ENCODE measurements around the gene ARMC9.

Gene ARMC9

DNA sequence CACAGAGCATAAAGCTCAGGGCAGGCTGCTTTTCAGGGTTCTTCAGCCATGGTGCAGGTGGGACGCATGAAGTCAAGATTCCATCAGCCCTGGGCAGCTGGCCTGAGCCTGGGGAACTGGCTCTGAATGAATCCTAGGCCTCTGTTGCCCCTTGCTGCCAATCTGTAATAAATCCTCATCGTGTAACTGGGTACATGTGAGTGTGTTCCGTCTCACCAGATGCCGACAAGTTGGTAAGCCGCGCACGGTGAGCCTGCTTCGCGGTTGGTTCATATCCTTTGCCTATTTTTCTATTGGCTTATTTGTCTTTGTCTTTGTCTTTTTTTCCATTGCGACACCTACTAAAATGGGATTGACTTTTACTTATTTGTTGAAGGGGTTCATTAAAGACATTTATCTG lies 224.7 kb downstream of the ARMC9 start:
- DNase-seq (ENCODE audit: low spot score): no peak
- Histone ChIP-seq H3K27ac (no peak overlapping the region), H3K4me3 (no peak overlapping the region)
- TF ChIP-seq, protein P1, sequence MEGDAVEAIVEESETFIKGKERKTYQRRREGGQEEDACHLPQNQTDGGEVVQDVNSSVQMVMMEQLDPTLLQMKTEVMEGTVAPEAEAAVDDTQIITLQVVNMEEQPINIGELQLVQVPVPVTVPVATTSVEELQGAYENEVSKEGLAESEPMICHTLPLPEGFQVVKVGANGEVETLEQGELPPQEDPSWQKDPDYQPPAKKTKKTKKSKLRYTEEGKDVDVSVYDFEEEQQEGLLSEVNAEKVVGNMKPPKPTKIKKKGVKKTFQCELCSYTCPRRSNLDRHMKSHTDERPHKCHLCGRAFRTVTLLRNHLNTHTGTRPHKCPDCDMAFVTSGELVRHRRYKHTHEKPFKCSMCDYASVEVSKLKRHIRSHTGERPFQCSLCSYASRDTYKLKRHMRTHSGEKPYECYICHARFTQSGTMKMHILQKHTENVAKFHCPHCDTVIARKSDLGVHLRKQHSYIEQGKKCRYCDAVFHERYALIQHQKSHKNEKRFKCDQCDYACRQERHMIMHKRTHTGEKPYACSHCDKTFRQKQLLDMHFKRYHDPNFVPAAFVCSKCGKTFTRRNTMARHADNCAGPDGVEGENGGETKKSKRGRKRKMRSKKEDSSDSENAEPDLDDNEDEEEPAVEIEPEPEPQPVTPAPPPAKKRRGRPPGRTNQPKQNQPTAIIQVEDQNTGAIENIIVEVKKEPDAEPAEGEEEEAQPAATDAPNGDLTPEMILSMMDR (IDR thresholded peaks at IDR 0.05): no peak

Data from coronary artery (tissue), 2 donors.